Neural progenitor cell (in vitro differentiated cells): ENCODE results near the gene SSX4. TPM values are rescaled to one million over a fixed set of nuclear protein-coding genes. Genes with fewer than 3 reads are reported as not detected.

Source experiments
- small RNA-seq: library from RNA; depleted of rRNA; stranded (forward); fragments of <200 nt; gene quantifications from one replicate; pipeline ENCODE3, GENCODE V24; 2015
- total RNA-seq: library from RNA; depleted of rRNA; stranded (reverse); fragments of >200 nt; gene quantifications from 2 replicates; pipeline ENCODE4 v1.2.3, GENCODE V29; 2015; ENCODE audit warnings: low replicate concordance

The SSX4 gene
- total RNA-seq, 1 donor from 2014 or later: not detected

Small RNAs within 50 kb of the gene (small RNA-seq; reads per million reads assigned to genes)
- gene AL606490.4 (not detected), gene AL606490.7 (not detected), gene AL606490.9 (not detected)

Other genes with a start within 250 kb of the SSX4 start
- not detected in 2 replicates for gene SSX5, start 186.7 kb upstream of the SSX4 start, total RNA-seq
- gene SSX1, start 128.1 kb upstream of the SSX4 start, total RNA-seq: not detected in 2 replicates
- gene SSX3, start 26.8 kb upstream of the SSX4 start, total RNA-seq: not detected in 2 replicates
- not detected in 2 replicates for gene SSX4B, start 28.4 kb downstream of the SSX4 start, total RNA-seq
- 2.3 and 6.7 TPM in 2 replicates for gene SLC38A5, start 86.7 kb downstream of the SSX4 start, total RNA-seq
- 32.2 and 45.2 TPM in 2 replicates for gene FTSJ1, start 92.7 kb downstream of the SSX4 start, total RNA-seq
- gene PORCN, start 125.5 kb downstream of the SSX4 start, total RNA-seq: 10.8 and 21.2 TPM in 2 replicates
- 74.6 and 95.4 TPM in 2 replicates for gene EBP, start 138.3 kb downstream of the SSX4 start, total RNA-seq
- 1.5 and 3.1 TPM in 2 replicates for gene TBC1D25, start 156.2 kb downstream of the SSX4 start, total RNA-seq
- gene RBM3, start 190.9 kb downstream of the SSX4 start, total RNA-seq: 101 and 130 TPM in 2 replicates
- gene WDR13, start 214.0 kb downstream of the SSX4 start, total RNA-seq: 20.9 and 39.0 TPM in 2 replicates